Glutamatergic neuron (in vitro differentiated cells): Measurements from ENCODE around the gene DOK5. TPM values are rescaled to one million over a fixed set of nuclear protein-coding genes. Genes with fewer than 3 reads are reported as not detected.

Experiments used
- DNase-seq: peaks from one replicate; pipeline ENCODE4 v3.0.0; 2022
- H3K27ac Mint-ChIP-seq: one replicate; pipeline ENCODE4 v1.8.0; 2020; ENCODE audit warnings: mild to moderate bottlenecking, mixed read lengths, inconsistent platforms; ENCODE audit not compliant: unreplicated experiment
- H3K27me3 Mint-ChIP-seq: one replicate; pipeline ENCODE4 v1.8.0; 2020; ENCODE audit warnings: mild to moderate bottlenecking, moderate library complexity, mixed read lengths, inconsistent platforms; ENCODE audit not compliant: unreplicated experiment
- H3K36me3 Mint-ChIP-seq: one replicate; pipeline ENCODE4 v1.8.0; 2020; ENCODE audit warnings: mild to moderate bottlenecking, mixed read lengths, inconsistent platforms; ENCODE audit not compliant: unreplicated experiment
- H3K4me1 Mint-ChIP-seq: one replicate; pipeline ENCODE4 v1.8.0; 2020; ENCODE audit warnings: mild to moderate bottlenecking, low read depth, mixed read lengths, inconsistent platforms; ENCODE audit not compliant: unreplicated experiment
- H3K4me3 Mint-ChIP-seq: one replicate; pipeline ENCODE4 v1.8.0; 2020; ENCODE audit warnings: mild to moderate bottlenecking, mixed read lengths, inconsistent platforms; ENCODE audit not compliant: unreplicated experiment
- H3K9me3 Mint-ChIP-seq: one replicate; pipeline ENCODE4 v1.8.0; 2020; ENCODE audit warnings: mild to moderate bottlenecking, moderate library complexity, mixed read lengths, inconsistent platforms; ENCODE audit not compliant: unreplicated experiment
- total RNA-seq: library from RNA; stranded (reverse); fragmentation: NEBNext Ultra II Directional; extraction: Animal tissue kit (Norgen Biotek cat#: 25700); gene quantifications from one replicate; pipeline ENCODE4 v1.2.1, GENCODE V29; 2021; ENCODE audit not compliant: unreplicated experiment
- TF ChIP-seq, protein P1 (sequence below): fragments of 200-600 bp; sonication (generic); IDR thresholded peaks from one replicate; pipeline ENCODE4 v1.5.0; 2021; ENCODE audit not compliant: partially characterized antibody, unreplicated experiment

Gene DOK5
- total RNA-seq, 1 donor from 2014 or later, result 30.8 TPM

DNA sequence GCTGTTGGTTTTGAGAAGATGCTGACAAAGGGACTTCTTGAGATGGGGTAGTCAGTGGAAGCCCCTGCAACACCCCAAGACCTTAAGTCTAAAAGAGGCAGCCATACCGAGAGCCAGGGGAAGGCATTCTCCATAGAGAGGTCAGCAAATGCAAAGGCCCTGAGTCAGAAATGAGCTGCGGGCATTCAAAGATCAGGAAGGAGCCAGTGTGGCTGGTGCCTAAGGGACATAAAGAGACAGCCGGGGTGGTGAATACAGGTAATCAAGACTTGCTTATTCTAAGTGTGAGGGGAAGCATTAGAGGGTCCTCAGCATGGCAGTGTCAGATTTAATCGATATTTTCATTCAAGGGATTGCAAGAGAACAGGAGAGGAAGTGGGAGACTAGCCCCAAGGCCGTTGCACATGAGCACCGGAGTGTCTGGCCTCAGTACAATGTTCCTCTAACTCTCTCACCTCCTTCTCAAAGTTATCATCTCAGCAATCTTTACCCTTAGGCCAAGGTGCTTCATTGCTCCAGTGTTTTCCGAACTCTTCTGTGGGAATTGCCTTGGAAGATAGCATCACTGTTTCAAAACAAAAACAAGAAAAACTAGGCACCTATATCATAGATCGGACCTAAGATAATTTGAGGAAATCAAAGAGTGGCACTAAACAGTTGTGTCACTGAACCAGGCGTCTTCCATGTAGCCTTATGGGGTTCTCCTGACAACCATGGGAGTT lies 173.2 kb downstream of the DOK5 start:
- Mint-ChIP-seq H3K36me3 (no peaks in the 10 kb centered on the region), H3K4me3 (no peak overlapping the region), H3K9me3 (no peaks in the 10 kb centered on the region), H3K4me1 (peaks cover 11% of the 10 kb centered on the region), H3K27ac (no peak overlapping the region), H3K27me3 (peaks cover 3% of the 10 kb centered on the region)
- TF ChIP-seq, protein P1, sequence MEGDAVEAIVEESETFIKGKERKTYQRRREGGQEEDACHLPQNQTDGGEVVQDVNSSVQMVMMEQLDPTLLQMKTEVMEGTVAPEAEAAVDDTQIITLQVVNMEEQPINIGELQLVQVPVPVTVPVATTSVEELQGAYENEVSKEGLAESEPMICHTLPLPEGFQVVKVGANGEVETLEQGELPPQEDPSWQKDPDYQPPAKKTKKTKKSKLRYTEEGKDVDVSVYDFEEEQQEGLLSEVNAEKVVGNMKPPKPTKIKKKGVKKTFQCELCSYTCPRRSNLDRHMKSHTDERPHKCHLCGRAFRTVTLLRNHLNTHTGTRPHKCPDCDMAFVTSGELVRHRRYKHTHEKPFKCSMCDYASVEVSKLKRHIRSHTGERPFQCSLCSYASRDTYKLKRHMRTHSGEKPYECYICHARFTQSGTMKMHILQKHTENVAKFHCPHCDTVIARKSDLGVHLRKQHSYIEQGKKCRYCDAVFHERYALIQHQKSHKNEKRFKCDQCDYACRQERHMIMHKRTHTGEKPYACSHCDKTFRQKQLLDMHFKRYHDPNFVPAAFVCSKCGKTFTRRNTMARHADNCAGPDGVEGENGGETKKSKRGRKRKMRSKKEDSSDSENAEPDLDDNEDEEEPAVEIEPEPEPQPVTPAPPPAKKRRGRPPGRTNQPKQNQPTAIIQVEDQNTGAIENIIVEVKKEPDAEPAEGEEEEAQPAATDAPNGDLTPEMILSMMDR, result no peak
- DNase-seq, result no peak

DNA sequence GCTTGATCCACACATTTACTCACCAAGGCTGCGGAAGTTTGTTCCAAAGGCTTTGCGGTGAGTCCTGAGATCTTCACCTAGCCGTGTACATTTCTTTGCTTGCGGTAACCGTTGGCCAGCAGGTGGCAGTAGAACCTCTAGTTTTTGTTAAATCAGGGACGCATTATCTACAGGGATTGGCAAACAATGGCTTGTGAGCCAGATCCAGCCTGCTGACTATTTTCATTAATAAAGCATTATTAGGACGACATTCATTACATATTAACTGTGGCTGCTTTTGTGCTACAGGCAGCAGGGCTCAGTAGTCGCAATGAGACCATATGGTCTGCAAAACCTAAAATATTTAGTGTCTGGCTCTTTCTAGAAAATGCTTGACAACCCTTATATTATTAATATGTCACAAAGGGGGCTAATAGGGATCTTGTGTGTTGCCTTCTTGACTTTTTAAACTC lies 174.1 kb downstream of the DOK5 start:
- TF ChIP-seq, protein P1, result peak; percentile 92
- no peak overlapping the region for H3K4me3 Mint-ChIP-seq
- peaks cover 11% of the 10 kb centered on the region for H3K4me1 Mint-ChIP-seq
- no peaks in the 10 kb centered on the region for H3K36me3 Mint-ChIP-seq
- peaks cover 3% of the 10 kb centered on the region for H3K27me3 Mint-ChIP-seq
- no peaks in the 10 kb centered on the region for H3K9me3 Mint-ChIP-seq
- peak overlapping the region; percentile 38 for H3K27ac Mint-ChIP-seq
- peak; percentile 88 for DNase-seq

DNA sequence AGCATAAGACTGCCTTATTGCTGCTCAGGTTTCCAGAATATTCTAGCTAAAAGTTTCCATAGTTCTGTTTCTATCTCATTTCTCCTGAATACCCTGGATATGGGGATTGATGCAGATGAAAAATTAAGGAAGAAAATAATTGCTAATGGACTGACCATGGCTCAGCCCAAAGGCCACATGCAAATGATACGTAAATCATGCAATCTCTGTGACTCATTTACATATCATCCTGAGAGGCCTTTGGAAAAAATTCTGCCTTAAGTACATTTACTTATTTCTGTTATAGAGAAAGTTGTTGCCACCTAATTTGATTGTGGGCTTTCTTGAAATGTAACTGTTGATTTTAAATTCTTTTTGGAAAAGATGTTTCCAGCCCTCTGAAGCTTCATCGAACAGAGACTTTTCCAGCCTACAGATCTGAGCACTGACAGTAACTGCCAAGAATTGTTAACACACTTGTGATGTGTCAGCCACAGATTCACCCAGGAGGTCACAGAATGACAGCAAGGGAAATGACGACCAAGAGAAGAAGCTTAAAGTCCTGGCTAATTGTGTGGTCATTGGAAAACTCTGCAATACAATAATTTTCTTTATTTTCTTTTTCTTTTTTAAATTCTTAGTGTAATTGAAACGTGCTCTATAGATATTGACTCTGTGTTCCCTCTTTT lies 174.8 kb downstream of the DOK5 start:
- TF ChIP-seq, protein P1, result no peak
- no peak overlapping the region for H3K27ac Mint-ChIP-seq
- H3K36me3 Mint-ChIP-seq, result no peaks in the 10 kb centered on the region
- H3K27me3 Mint-ChIP-seq, result peaks cover 3% of the 10 kb centered on the region
- DNase-seq, result no peak
- H3K9me3 Mint-ChIP-seq, result no peaks in the 10 kb centered on the region
- peaks cover 11% of the 10 kb centered on the region for H3K4me1 Mint-ChIP-seq
- no peak overlapping the region for H3K4me3 Mint-ChIP-seq

DNA sequence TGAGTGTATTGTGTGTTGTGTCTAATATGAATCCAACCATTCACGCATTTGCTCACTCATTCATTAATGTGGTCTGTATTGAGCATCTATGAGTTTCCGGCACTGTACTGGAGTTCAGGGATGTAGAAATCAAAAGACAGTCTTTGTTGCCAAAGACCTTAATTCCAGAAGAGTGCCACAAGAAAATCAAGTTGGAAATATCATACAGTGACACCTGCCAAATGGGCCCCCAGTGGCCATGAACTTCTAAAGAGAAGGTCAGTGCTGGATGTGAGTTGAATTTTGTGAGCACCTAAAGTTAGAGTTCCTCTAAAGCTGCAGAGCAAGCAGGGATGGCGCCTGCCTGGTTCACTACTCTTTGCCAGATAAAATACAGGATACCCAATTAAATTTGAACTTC lies 175.9 kb downstream of the DOK5 start:
- H3K27me3 Mint-ChIP-seq, result peaks cover 3% of the 10 kb centered on the region

More for the DNA sequence above, 175.9 kb downstream of the DOK5 start:
- Mint-ChIP-seq H3K27ac (no peak overlapping the region), H3K9me3 (no peaks in the 10 kb centered on the region), H3K4me3 (no peak overlapping the region), H3K36me3 (no peaks in the 10 kb centered on the region), H3K4me1 (peaks cover 5% of the 10 kb centered on the region)
- no peak for DNase-seq
- TF ChIP-seq, protein P1, result peak; percentile 14
